ENCODE results near the gene SPTAN1. TPM values are rescaled to one million over a fixed set of nuclear protein-coding genes. Genes with fewer than 3 reads are reported as not detected.
A peak's percentile ranks its signal among the peaks of the same experiment; 100 is the strongest.

SPTAN1 gene
- total and polyA plus RNA-seq, 2 of the 4 experiments (the other 2 are of a cell fraction), result 275 to 327 TPM

DNA sequence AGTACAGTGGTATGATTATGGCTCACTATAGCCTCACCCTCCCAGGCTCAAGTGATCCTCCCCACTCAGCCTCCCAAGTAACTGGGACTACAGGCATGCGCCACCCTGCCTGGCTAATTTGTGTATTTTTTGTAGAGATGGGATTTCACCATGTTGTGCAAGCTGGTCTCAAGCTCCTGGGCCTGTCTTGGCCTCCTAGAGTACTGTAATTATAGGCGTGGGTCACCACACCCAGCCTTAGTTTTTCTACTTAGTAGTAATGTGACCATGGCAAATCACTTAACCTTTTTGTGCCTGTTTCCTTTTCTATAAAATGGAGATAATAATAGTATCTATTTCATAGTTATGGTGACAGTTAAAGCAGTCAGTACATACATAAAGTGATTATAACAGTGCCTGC is 25.7 kb upstream of the SPTAN1 start (continued):
- TF ChIP-seq, protein P1, sequence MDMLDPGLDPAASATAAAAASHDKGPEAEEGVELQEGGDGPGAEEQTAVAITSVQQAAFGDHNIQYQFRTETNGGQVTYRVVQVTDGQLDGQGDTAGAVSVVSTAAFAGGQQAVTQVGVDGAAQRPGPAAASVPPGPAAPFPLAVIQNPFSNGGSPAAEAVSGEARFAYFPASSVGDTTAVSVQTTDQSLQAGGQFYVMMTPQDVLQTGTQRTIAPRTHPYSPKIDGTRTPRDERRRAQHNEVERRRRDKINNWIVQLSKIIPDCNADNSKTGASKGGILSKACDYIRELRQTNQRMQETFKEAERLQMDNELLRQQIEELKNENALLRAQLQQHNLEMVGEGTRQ (IDR thresholded peaks at IDR 0.05; ENCODE audit: low read depth, low read length), result no peak
- no peak for TF ChIP-seq CEBPB (IDR thresholded peaks at IDR 0.05; ENCODE audit: low read depth, low read length)

DNA sequence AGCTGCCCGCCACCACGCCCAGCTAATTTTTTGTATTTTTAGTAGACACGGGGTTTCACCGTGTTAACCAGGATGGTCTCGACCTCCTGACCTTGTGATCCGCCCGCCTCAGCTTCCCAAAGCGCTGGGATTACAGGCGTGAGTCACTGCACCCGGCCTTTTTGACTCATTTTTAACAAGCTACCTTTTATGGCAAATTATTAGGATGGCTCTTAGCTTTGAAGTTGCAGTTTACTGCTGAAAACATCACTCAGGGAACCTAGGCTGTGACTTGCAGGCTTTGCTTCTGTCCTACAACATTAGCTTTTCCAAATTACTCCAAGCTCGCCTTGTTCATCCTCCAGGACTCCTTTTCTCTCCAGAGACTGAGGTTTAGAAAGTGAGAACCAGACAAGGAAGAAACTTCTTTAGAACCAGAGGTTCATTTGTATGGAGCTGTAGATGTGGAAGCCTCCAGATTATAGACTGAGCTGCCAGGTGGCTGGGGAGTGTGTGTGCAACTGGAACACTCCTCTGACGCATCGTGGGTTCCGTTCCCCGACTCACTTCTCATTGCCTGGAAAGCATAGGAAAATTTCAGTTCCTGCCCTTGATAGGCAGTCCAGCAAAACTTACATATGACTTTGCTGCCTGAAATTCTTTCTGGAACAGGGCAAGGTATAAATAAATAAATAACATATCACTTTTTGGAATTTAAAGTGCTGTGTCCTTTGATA is 23.8 kb upstream of the SPTAN1 start:
- DNase-seq (peak; percentile 20), ATAC-seq (ENCODE audit: low read depth) (no peak)
- in situ Hi-C loops (cut with MboI; ENCODE audit: low sequenced_read_pairs), result no loop called here
- Histone ChIP-seq H2BK120ac (ENCODE audit: low read depth, low read length) (no peak overlapping the region), H3K9me3 (ENCODE audit: control insufficient read depth, insufficient read depth, low read length) (no peaks in the 10 kb centered on the region), H4K20me1 (ENCODE audit: insufficient read depth, low read length) (no peaks in the 10 kb centered on the region), H2AFZ (replicated peaks; ENCODE audit: low read length, poor library complexity) (no peak overlapping the region), H2AK5ac (ENCODE audit: low read depth, low read length) (no peak overlapping the region), H3K27ac (ENCODE audit: insufficient read depth, low read length) (no peak overlapping the region), H2BK20ac (ENCODE audit: low read depth, low read length) (no peak overlapping the region), H2AK9ac (replicated peaks; ENCODE audit: low read depth, low read length, poor library complexity) (no peak overlapping the region), H3K23ac (ENCODE audit: low read depth, low read length) (no peak overlapping the region), H4K8ac (ENCODE audit: low read depth in 2 of 2, low read length in 2 of 2) (no peak overlapping the region), H3K79me1 (ENCODE audit: low read depth in 1 of 2, low read length in 2 of 2) (peaks cover 2 to 6% of the 10 kb centered on the region in 2 experiments; a peak in 1 of 4 replicates), H2BK15ac (ENCODE audit: low read depth, low read length) (no peak overlapping the region), H3K9ac (ENCODE audit: low read depth, low read length) (no peak overlapping the region), H3K4me3 (ENCODE audit: insufficient read depth, low read depth, low read length) (no peak overlapping the region), H4K5ac (ENCODE audit: low read depth, low read length) (no peak overlapping the region), H3K9me1 (ENCODE audit: insufficient read depth, low read length) (peaks cover 5% of the 10 kb centered on the region; the same call in 1 of the 2 replicates), H3K36me3 (ENCODE audit: control insufficient read depth, insufficient read depth, low read length) (peaks cover 39% of the 10 kb centered on the region), H3K4me1 (ENCODE audit: control insufficient read depth, insufficient read depth, low read length) (peaks cover 1% of the 10 kb centered on the region; the same call in 1 of the 2 replicates), H3K56ac (ENCODE audit: extremely low read depth, insufficient read depth, low read length) (no peak overlapping the region), H3K14ac (replicated peaks; ENCODE audit: low read depth, low read length) (no peak overlapping the region), H3K4me2 (ENCODE audit: low read depth, low read length) (no peak overlapping the region), H3K4ac (ENCODE audit: low read depth, low read length) (peak overlapping the region; percentile 6), H4K91ac (ENCODE audit: insufficient read depth, low read depth, low read length) (0 out of 2 replicates have a peak overlapping the region, but pooled peaks have one; percentile 0), H3K27me3 (ENCODE audit: control insufficient read depth, insufficient read depth, low read length) (no peaks in the 10 kb centered on the region), H3K18ac (ENCODE audit: low read depth, low read length) (no peak overlapping the region), H2BK5ac (ENCODE audit: low read depth, low read length, poor library complexity, severe bottlenecking) (no peak overlapping the region)
- intact Hi-C loops (cut with micrococcal nuclease), result no loop called here
- ChIA-PET CTCF (interaction anchor here (1.0 kb wide), 1 partner anchor 14 kb away, joined by 3 read pairs; no protein-coding TSS in a partner anchor), POLR2A (ENCODE audit: unreplicated experiment) (interaction anchor here (1.0 kb wide), 1 partner anchor 21 kb away, joined by 6 read pairs; no protein-coding TSS in a partner anchor)
- BruUV-seq (replicated peaks), result no TSS peak
- dilution Hi-C loops (cut with HindIII; ENCODE audit: low sequenced_read_pairs, unreplicated experiment), result no loop called here
- WGBS, 2 experiments (ENCODE audit: extremely low coverage in 2 of 2, insufficient read length in 1 of 2), result 93% methylated on average over 3 of the region's 15 CpGs; no CpG with 5 or more reads in 1 of the 2 experiments
- TF ChIP-seq MAFK (IDR thresholded peaks at IDR 0.05; ENCODE audit: low read depth, low read length) (no peak), POLR2A (IDR thresholded peaks at IDR 0.05; ENCODE audit: low read depth, low read length) (no peak), MXI1 (IDR thresholded peaks at IDR 0.05; ENCODE audit: borderline replicate concordance, low read depth, low read length) (no peak), RCOR1 (IDR thresholded peaks at IDR 0.05; ENCODE audit: insufficient replicate concordance, low read length) (no peak), RFX5 (IDR thresholded peaks at IDR 0.05; ENCODE audit: low read depth, low read length) (no peak), FOS (IDR thresholded peaks at IDR 0.05; ENCODE audit: low read depth, low read length) (no peak)
- TF ChIP-seq, protein P2, sequence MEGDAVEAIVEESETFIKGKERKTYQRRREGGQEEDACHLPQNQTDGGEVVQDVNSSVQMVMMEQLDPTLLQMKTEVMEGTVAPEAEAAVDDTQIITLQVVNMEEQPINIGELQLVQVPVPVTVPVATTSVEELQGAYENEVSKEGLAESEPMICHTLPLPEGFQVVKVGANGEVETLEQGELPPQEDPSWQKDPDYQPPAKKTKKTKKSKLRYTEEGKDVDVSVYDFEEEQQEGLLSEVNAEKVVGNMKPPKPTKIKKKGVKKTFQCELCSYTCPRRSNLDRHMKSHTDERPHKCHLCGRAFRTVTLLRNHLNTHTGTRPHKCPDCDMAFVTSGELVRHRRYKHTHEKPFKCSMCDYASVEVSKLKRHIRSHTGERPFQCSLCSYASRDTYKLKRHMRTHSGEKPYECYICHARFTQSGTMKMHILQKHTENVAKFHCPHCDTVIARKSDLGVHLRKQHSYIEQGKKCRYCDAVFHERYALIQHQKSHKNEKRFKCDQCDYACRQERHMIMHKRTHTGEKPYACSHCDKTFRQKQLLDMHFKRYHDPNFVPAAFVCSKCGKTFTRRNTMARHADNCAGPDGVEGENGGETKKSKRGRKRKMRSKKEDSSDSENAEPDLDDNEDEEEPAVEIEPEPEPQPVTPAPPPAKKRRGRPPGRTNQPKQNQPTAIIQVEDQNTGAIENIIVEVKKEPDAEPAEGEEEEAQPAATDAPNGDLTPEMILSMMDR (conservative IDR thresholded peaks at IDR 0.05; ENCODE audit: low read depth, low read length), result no peak
- TF ChIP-seq, protein P1 (IDR thresholded peaks at IDR 0.05; ENCODE audit: low read depth, low read length), result no peak
- TF ChIP-seq, protein P3, sequence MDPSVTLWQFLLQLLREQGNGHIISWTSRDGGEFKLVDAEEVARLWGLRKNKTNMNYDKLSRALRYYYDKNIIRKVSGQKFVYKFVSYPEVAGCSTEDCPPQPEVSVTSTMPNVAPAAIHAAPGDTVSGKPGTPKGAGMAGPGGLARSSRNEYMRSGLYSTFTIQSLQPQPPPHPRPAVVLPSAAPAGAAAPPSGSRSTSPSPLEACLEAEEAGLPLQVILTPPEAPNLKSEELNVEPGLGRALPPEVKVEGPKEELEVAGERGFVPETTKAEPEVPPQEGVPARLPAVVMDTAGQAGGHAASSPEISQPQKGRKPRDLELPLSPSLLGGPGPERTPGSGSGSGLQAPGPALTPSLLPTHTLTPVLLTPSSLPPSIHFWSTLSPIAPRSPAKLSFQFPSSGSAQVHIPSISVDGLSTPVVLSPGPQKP (IDR thresholded peaks at IDR 0.05; ENCODE audit: borderline replicate concordance, low read depth, low read length), result no peak
